NCI-H2029 treated with DMSO at 0.1 percent for 48 hours (cell line): ENCODE results near the gene FRMD4B.
A peak's percentile ranks its signal among the peaks of the same experiment; 100 is the strongest.

Experiments
- DNase-seq: peaks from one replicate; lab custom pipeline; 2025; lab: John Stamatoyannopoulos, UW

The FRMD4B gene

GRCh38 chr3:69203631-69204314 lies 182.1 kb downstream of the FRMD4B start:
- DNase-seq: no peak

- DNase-seq: no peak
These were observed 184.2 kb downstream of the FRMD4B start for GRCh38 chr3:69201658-69202057.

GRCh38 chr3:69200384-69201068 lies 185.4 kb downstream of the FRMD4B start:
- peak; percentile 44 for DNase-seq

GRCh38 chr3:69199942-69200341 lies 185.9 kb downstream of the FRMD4B start:
- DNase-seq: no peak

- no peak for DNase-seq
These were observed 187.9 kb downstream of the FRMD4B start for GRCh38 chr3:69197922-69198530.

GRCh38 chr3:69197455-69197854 lies 188.4 kb downstream of the FRMD4B start:
- no peak for DNase-seq

GRCh38 chr3:69196876-69197275 lies 189.0 kb downstream of the FRMD4B start:
- DNase-seq: no peak

GRCh38 chr3:69194431-69195165 lies 191.3 kb downstream of the FRMD4B start:
- DNase-seq: no peak

GRCh38 chr3:69193749-69194148 lies 192.1 kb downstream of the FRMD4B start:
- DNase-seq: no peak

GRCh38 chr3:69191516-69191915 lies 194.4 kb downstream of the FRMD4B start:
- no peak for DNase-seq

- no peak for DNase-seq
These were observed 196.4 kb downstream of the FRMD4B start for GRCh38 chr3:69189487-69189886.

GRCh38 chr3:69186575-69187093 lies 199.3 kb downstream of the FRMD4B start:
- DNase-seq: no peak

- DNase-seq: no peak
These were observed 203.1 kb downstream of the FRMD4B start for GRCh38 chr3:69182588-69183316.

GRCh38 chr3:69181592-69182211 lies 204.2 kb downstream of the FRMD4B start:
- no peak for DNase-seq

- DNase-seq: no peak
These were observed 204.9 kb downstream of the FRMD4B start for GRCh38 chr3:69180869-69181591.

GRCh38 chr3:69179740-69180372 lies 206.0 kb downstream of the FRMD4B start:
- no peak for DNase-seq

GRCh38 chr3:69178838-69179739 lies 206.8 kb downstream of the FRMD4B start:
- no peak for DNase-seq

GRCh38 chr3:69178082-69178481 lies 207.8 kb downstream of the FRMD4B start:
- no peak for DNase-seq
